HEK293 (cell line): ENCODE data around the gene PHF23.
A peak's percentile ranks its signal among the peaks of the same experiment; 100 is the strongest.

ENCODE experiments used
- BCL6B ChIP-seq: fragments of 450-650 bp; formaldehyde crosslinking; IDR thresholded peaks from 2 replicates; pipeline ENCODE4 v1.5.1; 2017; ENCODE audit warnings: missing biosample characterization, missing genetic modification characterization
- GLIS2 ChIP-seq: fragments of 450-650 bp; formaldehyde crosslinking; IDR thresholded peaks from 2 replicates; pipeline ENCODE4 v1.5.1; 2016; ENCODE audit warnings: missing biosample characterization, missing genetic modification characterization
- HOXD13 ChIP-seq: sonication (generic); formaldehyde crosslinking; IDR thresholded peaks from 2 replicates; pipeline ENCODE4 v1.8.0; 2022; ENCODE audit warnings: missing genetic modification reagents, borderline replicate concordance
- KLF16 ChIP-seq: fragments of 450-650 bp; formaldehyde crosslinking; IDR thresholded peaks from 2 replicates; pipeline ENCODE4 v1.5.1; 2017; ENCODE audit warnings: missing biosample characterization, missing genetic modification characterization
- KLF7 ChIP-seq: fragments of 450-650 bp; formaldehyde crosslinking; IDR thresholded peaks from 2 replicates; pipeline ENCODE4 v1.5.1; 2016; ENCODE audit warnings: missing biosample characterization, missing genetic modification characterization, borderline replicate concordance
- MYNN ChIP-seq: fragments of 450-650 bp; formaldehyde crosslinking; IDR thresholded peaks from 2 replicates; pipeline ENCODE4 v1.5.1; 2016; ENCODE audit warnings: missing biosample characterization, missing genetic modification characterization, borderline replicate concordance
- PRDM1 ChIP-seq: fragments of 450-650 bp; formaldehyde crosslinking; IDR thresholded peaks from 2 replicates; pipeline ENCODE4; 2016; ENCODE audit warnings: missing biosample characterization, missing genetic modification characterization
- ZBTB20 ChIP-seq: fragments of 450-650 bp; formaldehyde crosslinking; IDR thresholded peaks from 2 replicates; pipeline ENCODE4 v1.5.1; 2016; ENCODE audit warnings: missing biosample characterization, missing genetic modification characterization
- ZFHX2 ChIP-seq: fragments of 450-650 bp; formaldehyde crosslinking; conservative IDR thresholded peaks from 2 replicates; pipeline ENCODE4 v1.5.1; 2016; ENCODE audit warnings: missing biosample characterization, missing genetic modification characterization
- ZFP41 ChIP-seq: fragments of 450-650 bp; formaldehyde crosslinking; IDR thresholded peaks from 2 replicates; pipeline ENCODE4 v1.5.1; 2016; ENCODE audit warnings: missing biosample characterization, missing genetic modification characterization, borderline replicate concordance
- ZNF121 ChIP-seq: fragments of 450-650 bp; formaldehyde crosslinking; IDR thresholded peaks from 2 replicates; pipeline ENCODE4 v1.5.1; 2016; ENCODE audit warnings: missing biosample characterization, missing genetic modification characterization
- ZNF140 ChIP-seq: fragments of 450-650 bp; formaldehyde crosslinking; IDR thresholded peaks from 2 replicates; pipeline ENCODE4 v1.5.1; 2016; ENCODE audit warnings: missing biosample characterization, missing genetic modification characterization
- ZNF155 ChIP-seq: fragments of 450-650 bp; formaldehyde crosslinking; IDR thresholded peaks from 2 replicates; pipeline ENCODE4 v1.5.1; 2016; ENCODE audit warnings: missing biosample characterization, missing genetic modification characterization
- ZNF174 ChIP-seq: fragments of 450-650 bp; formaldehyde crosslinking; IDR thresholded peaks from 2 replicates; pipeline ENCODE4 v1.5.0; 2017; ENCODE audit warnings: missing biosample characterization, mild to moderate bottlenecking, missing genetic modification characterization
- ZNF184 ChIP-seq: fragments of 450-650 bp; IDR thresholded peaks from 2 replicates; pipeline ENCODE4 v1.5.1; 2018; ENCODE audit warnings: missing biosample characterization, mild to moderate bottlenecking, missing genetic modification characterization
- ZNF2 ChIP-seq: fragments of 450-650 bp; formaldehyde crosslinking; IDR thresholded peaks from 2 replicates; pipeline ENCODE4 v1.5.1; 2016; ENCODE audit warnings: missing biosample characterization, missing genetic modification characterization
- ZNF211 ChIP-seq: fragments of 450-650 bp; formaldehyde crosslinking; IDR thresholded peaks from 2 replicates; pipeline ENCODE4 v1.5.1; 2016; ENCODE audit warnings: low read depth, missing biosample characterization, missing genetic modification characterization
- ZNF214 ChIP-seq: fragments of 450-650 bp; formaldehyde crosslinking; IDR thresholded peaks from 2 replicates; pipeline ENCODE4 v1.5.1; 2017; ENCODE audit warnings: missing biosample characterization, mild to moderate bottlenecking, missing genetic modification characterization, borderline replicate concordance
- ZNF341 ChIP-seq: fragments of 450-650 bp; formaldehyde crosslinking; IDR thresholded peaks from 2 replicates; pipeline ENCODE4; 2016; ENCODE audit warnings: low read depth, missing biosample characterization, missing genetic modification characterization
- ZNF350 ChIP-seq: fragments of 450-650 bp; formaldehyde crosslinking; IDR thresholded peaks from 2 replicates; pipeline ENCODE4 v1.5.0; 2017; ENCODE audit warnings: missing biosample characterization, mild to moderate bottlenecking, missing genetic modification characterization
- ZNF37A ChIP-seq: fragments of 450-650 bp; IDR thresholded peaks from 2 replicates; pipeline ENCODE4 v1.5.1; 2018; ENCODE audit warnings: missing biosample characterization, missing genetic modification characterization
- ZNF488 ChIP-seq: fragments of 450-650 bp; formaldehyde crosslinking; IDR thresholded peaks from 2 replicates; pipeline ENCODE4 v1.5.1; 2016; ENCODE audit warnings: missing biosample characterization, missing genetic modification characterization
- ZNF571 ChIP-seq: fragments of 450-650 bp; formaldehyde crosslinking; IDR thresholded peaks from 2 replicates; pipeline ENCODE4 v1.5.0; 2017; ENCODE audit warnings: missing biosample characterization, missing genetic modification characterization
- ZNF585B ChIP-seq: fragments of 450-650 bp; formaldehyde crosslinking; IDR thresholded peaks from 2 replicates; pipeline ENCODE4 v1.5.1; 2016; ENCODE audit warnings: missing biosample characterization, missing genetic modification characterization
- ZNF600 ChIP-seq: fragments of 450-650 bp; formaldehyde crosslinking; IDR thresholded peaks from 2 replicates; pipeline ENCODE4 v1.5.1; 2016; ENCODE audit warnings: missing biosample characterization, missing genetic modification characterization
- ZNF624 ChIP-seq: fragments of 450-650 bp; formaldehyde crosslinking; IDR thresholded peaks from 2 replicates; pipeline ENCODE4 v1.5.1; 2017; ENCODE audit warnings: missing biosample characterization, missing genetic modification characterization
- ZNF654 ChIP-seq: fragments of 450-650 bp; formaldehyde crosslinking; IDR thresholded peaks from 2 replicates; pipeline ENCODE4 v1.5.1; 2016; ENCODE audit warnings: low read depth, missing biosample characterization, missing genetic modification characterization
- ZNF747 ChIP-seq: fragments of 450-650 bp; formaldehyde crosslinking; IDR thresholded peaks from 2 replicates; pipeline ENCODE4 v1.5.1; 2016; ENCODE audit warnings: missing biosample characterization, missing genetic modification characterization
- ZNF792 ChIP-seq: fragments of 450-650 bp; formaldehyde crosslinking; IDR thresholded peaks from 2 replicates; pipeline ENCODE4 v1.5.1; 2016; ENCODE audit warnings: missing biosample characterization, missing genetic modification characterization
- ZNF830 ChIP-seq: fragments of 450-650 bp; IDR thresholded peaks from 2 replicates; pipeline ENCODE4 v1.5.0; 2018; ENCODE audit warnings: missing biosample characterization, missing genetic modification characterization, low read depth, mild to moderate bottlenecking, moderate library complexity
- ZSCAN30 ChIP-seq: fragments of 450-650 bp; IDR thresholded peaks from 2 replicates; pipeline ENCODE4 v1.5.1; 2018; ENCODE audit warnings: missing biosample characterization, mild to moderate bottlenecking, missing genetic modification characterization, moderate library complexity
- TF ChIP-seq, protein P1 (sequence below): fragments of 450-650 bp; formaldehyde crosslinking; IDR thresholded peaks from 2 replicates; pipeline ENCODE4 v1.5.1; 2017; ENCODE audit warnings: missing biosample characterization, missing genetic modification characterization
- TF ChIP-seq, protein P2 (sequence below): fragments of 450-650 bp; formaldehyde crosslinking; IDR thresholded peaks from 2 replicates; pipeline ENCODE4 v1.5.1; 2016; ENCODE audit warnings: missing biosample characterization, missing genetic modification characterization

Gene PHF23

GRCh38 chr17:7214300-7215135 is 24.7 kb downstream of the PHF23 start (continued):
- TF ChIP-seq ZNF140 (tag by site-specific recombination), result no peak
- TF ChIP-seq KLF16 (tag by site-specific recombination), result peak; percentile 78
- TF ChIP-seq ZNF184 (tag by site-specific recombination), result no peak
- TF ChIP-seq, protein P1, sequence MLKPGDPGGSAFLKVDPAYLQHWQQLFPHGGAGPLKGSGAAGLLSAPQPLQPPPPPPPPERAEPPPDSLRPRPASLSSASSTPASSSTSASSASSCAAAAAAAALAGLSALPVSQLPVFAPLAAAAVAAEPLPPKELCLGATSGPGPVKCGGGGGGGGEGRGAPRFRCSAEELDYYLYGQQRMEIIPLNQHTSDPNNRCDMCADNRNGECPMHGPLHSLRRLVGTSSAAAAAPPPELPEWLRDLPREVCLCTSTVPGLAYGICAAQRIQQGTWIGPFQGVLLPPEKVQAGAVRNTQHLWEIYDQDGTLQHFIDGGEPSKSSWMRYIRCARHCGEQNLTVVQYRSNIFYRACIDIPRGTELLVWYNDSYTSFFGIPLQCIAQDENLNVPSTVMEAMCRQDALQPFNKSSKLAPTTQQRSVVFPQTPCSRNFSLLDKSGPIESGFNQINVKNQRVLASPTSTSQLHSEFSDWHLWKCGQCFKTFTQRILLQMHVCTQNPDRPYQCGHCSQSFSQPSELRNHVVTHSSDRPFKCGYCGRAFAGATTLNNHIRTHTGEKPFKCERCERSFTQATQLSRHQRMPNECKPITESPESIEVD (tag by site-specific recombination), result no peak
- TF ChIP-seq ZNF2 (tag by site-specific recombination), result peak; percentile 56; the same call in 1 of the 2 replicates
- 0 out of 2 replicates have a peak, but pooled peaks have one; percentile 14 for TF ChIP-seq MYNN (tag by site-specific recombination)
- TF ChIP-seq ZNF571 (tag by site-specific recombination), result no peak
- TF ChIP-seq ZNF654 (tag by site-specific recombination), result peak; percentile 16; the same call in 1 of the 2 replicates
- no peak for TF ChIP-seq ZNF792 (tag by site-specific recombination)
- no peak for TF ChIP-seq ZNF37A (tag by site-specific recombination)
- no peak for TF ChIP-seq ZNF488 (tag by site-specific recombination)
- no peak for TF ChIP-seq ZBTB20 (tag by site-specific recombination)
- no peak for TF ChIP-seq ZNF830 (tag by site-specific recombination)
- no peak for TF ChIP-seq ZSCAN30 (tag by site-specific recombination)
- TF ChIP-seq GLIS2 (tag by site-specific recombination), result peak; percentile 97
- TF ChIP-seq ZNF341 (tag by site-specific recombination), result peak; percentile 50
- TF ChIP-seq ZNF121 (tag by site-specific recombination), result no peak
- peak; percentile 73; the same call in 1 of the 2 replicates for TF ChIP-seq ZNF600
- no peak for TF ChIP-seq ZNF155 (tag by site-specific recombination)
- no peak for TF ChIP-seq ZNF214 (tag by site-specific recombination)
- TF ChIP-seq ZNF624, result no peak
- no peak for TF ChIP-seq HOXD13 (CRISPR knock-in tag)
- no peak for TF ChIP-seq ZNF585B (tag by site-specific recombination)
- TF ChIP-seq, protein P2, sequence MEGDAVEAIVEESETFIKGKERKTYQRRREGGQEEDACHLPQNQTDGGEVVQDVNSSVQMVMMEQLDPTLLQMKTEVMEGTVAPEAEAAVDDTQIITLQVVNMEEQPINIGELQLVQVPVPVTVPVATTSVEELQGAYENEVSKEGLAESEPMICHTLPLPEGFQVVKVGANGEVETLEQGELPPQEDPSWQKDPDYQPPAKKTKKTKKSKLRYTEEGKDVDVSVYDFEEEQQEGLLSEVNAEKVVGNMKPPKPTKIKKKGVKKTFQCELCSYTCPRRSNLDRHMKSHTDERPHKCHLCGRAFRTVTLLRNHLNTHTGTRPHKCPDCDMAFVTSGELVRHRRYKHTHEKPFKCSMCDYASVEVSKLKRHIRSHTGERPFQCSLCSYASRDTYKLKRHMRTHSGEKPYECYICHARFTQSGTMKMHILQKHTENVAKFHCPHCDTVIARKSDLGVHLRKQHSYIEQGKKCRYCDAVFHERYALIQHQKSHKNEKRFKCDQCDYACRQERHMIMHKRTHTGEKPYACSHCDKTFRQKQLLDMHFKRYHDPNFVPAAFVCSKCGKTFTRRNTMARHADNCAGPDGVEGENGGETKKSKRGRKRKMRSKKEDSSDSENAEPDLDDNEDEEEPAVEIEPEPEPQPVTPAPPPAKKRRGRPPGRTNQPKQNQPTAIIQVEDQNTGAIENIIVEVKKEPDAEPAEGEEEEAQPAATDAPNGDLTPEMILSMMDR, result peak; percentile 91
- TF ChIP-seq ZNF747 (tag by site-specific recombination), result no peak
- TF ChIP-seq BCL6B (tag by site-specific recombination), result no peak
- TF ChIP-seq ZFHX2 (tag by site-specific recombination), result peak; percentile 96
- TF ChIP-seq ZNF211 (tag by site-specific recombination), result no peak
- TF ChIP-seq PRDM1 (tag by site-specific recombination), result no peak
- TF ChIP-seq ZNF174 (tag by site-specific recombination), result no peak
- TF ChIP-seq ZNF350 (tag by site-specific recombination), result no peak
- no peak for TF ChIP-seq ZFP41 (tag by site-specific recombination)
- TF ChIP-seq KLF7 (tag by site-specific recombination), result no peak; the same call in 1 of the 2 replicates
